ENCODE data around the gene CC2D1B. TPM values are rescaled to one million over a fixed set of nuclear protein-coding genes. Genes with fewer than 3 reads are reported as not detected.

Gene CC2D1B
- total and polyA plus RNA-seq, 2 donors (not counting 3 experiments of a cell fraction or from before 2014, with no cell fraction given): 16.9 to 32.6 TPM

DNA sequence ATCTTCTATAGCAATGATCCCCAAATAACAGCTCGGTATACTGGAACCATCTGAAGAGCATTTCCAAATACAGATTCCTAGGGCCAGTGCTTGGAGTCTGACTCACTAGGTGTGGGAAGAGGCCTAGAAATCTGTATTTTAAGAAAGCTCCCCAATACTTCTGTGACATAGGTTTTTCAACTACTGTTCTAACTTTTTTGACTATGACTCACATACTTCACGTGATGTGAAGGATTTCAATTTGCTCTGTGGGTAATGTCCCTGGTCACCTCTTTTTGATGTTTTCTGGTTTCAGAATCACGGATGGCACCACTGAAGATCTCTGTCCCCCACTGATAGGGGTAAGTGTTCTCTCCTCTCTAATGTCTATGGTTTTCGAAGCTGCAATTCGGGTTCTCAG lies 27.2 kb upstream of the CC2D1B start:
- Histone ChIP-seq H3K9ac (replicated peaks; ENCODE audit: extremely low read depth, insufficient read depth, low read length) (no peak overlapping the region), H4K20me1 (replicated peaks; ENCODE audit: control insufficient read depth, extremely low read depth, insufficient read depth, low read length) (no peaks in the 10 kb centered on the region), H3K4me1 (ENCODE audit: control insufficient read depth, extremely low read depth, insufficient read depth, low read length) (no peaks in the 10 kb centered on the region), H3K27ac (ENCODE audit: insufficient read depth, low read depth, low read length) (no peak overlapping the region), H3K36me3 (ENCODE audit: control insufficient read depth in 2 of 2, extremely low read depth in 1 of 2, insufficient read depth in 2 of 2, low read length in 2 of 2) (peaks cover 0 to 4% of the 10 kb centered on the region in 2 experiments), H3K9me3 (replicated peaks; ENCODE audit: control insufficient read depth, insufficient read depth, low read length) (no peaks in the 10 kb centered on the region), H3K27me3 (ENCODE audit: control insufficient read depth in 2 of 2, insufficient read depth in 2 of 2, low read length in 2 of 2) (no peaks in the 10 kb centered on the region), H2AFZ (ENCODE audit: low read depth, low read length) (no peak overlapping the region), H3K79me2 (ENCODE audit: control insufficient read depth, insufficient read depth, low read length) (no peaks in the 10 kb centered on the region), H3K4me2 (ENCODE audit: insufficient read depth, low read length) (no peak overlapping the region), H3K9me1 (replicated peaks; ENCODE audit: control insufficient read depth, extremely low read depth, insufficient read depth, low read length) (no peaks in the 10 kb centered on the region), H3K4me3 (replicated peaks in 1 of 3; ENCODE audit: insufficient read depth in 1 of 3, low read depth in 1 of 3, low read length in 3 of 3) (no peak overlapping the region)
- dilution Hi-C loops (cut with MboI; ENCODE audit: extremely low pct_ligation_motif_present, low sequenced_read_pairs) (no loop called here), intact Hi-C loops (cut with micrococcal nuclease) (no loop called here)
- BruUV-seq (replicated peaks): no TSS peak
- DNase-seq (ENCODE audit: low read depth, low spot score) (no peak), FAIRE-seq (no peak)
- TF ChIP-seq POLR2A (IDR thresholded peaks at IDR 0.05; ENCODE audit: low read depth, low read length) (no peak), JUN (IDR thresholded peaks at IDR 0.05; ENCODE audit: borderline replicate concordance, insufficient read depth, insufficient read length, low read depth) (no peak), POLR2AphosphoS5 (IDR thresholded peaks at IDR 0.05; ENCODE audit: insufficient read depth, low read depth, low read length) (no peak), MYC (IDR thresholded peaks at IDR 0.05; ENCODE audit: low read depth, low read length) (no peak), GATA2 (IDR thresholded peaks at IDR 0.05; ENCODE audit: insufficient read depth, insufficient read length, low read depth, low read length) (no peak), EZH2 (IDR thresholded peaks at IDR 0.05; ENCODE audit: borderline replicate concordance, low read depth, low read length, severe bottlenecking) (no peak), FOS (IDR thresholded peaks at IDR 0.05; ENCODE audit: borderline replicate concordance, insufficient read depth, low read length) (no peak)
- TF ChIP-seq, protein P1, sequence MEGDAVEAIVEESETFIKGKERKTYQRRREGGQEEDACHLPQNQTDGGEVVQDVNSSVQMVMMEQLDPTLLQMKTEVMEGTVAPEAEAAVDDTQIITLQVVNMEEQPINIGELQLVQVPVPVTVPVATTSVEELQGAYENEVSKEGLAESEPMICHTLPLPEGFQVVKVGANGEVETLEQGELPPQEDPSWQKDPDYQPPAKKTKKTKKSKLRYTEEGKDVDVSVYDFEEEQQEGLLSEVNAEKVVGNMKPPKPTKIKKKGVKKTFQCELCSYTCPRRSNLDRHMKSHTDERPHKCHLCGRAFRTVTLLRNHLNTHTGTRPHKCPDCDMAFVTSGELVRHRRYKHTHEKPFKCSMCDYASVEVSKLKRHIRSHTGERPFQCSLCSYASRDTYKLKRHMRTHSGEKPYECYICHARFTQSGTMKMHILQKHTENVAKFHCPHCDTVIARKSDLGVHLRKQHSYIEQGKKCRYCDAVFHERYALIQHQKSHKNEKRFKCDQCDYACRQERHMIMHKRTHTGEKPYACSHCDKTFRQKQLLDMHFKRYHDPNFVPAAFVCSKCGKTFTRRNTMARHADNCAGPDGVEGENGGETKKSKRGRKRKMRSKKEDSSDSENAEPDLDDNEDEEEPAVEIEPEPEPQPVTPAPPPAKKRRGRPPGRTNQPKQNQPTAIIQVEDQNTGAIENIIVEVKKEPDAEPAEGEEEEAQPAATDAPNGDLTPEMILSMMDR (IDR thresholded peaks at IDR 0.05; ENCODE audit: extremely low read depth in 1 of 2, insufficient read depth in 1 of 2, low read depth in 1 of 2, low read length in 2 of 2): no peak
- TF ChIP-seq, protein P2, sequence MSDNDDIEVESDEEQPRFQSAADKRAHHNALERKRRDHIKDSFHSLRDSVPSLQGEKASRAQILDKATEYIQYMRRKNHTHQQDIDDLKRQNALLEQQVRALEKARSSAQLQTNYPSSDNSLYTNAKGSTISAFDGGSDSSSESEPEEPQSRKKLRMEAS (IDR thresholded peaks at IDR 0.05; ENCODE audit: insufficient read depth, insufficient read length): no peak
- ChIA-PET POLR2A (no interaction called here), CTCF (interaction anchor here (1.9 kb wide), 1 partner anchor 293 kb away, joined by 4 read pairs; no protein-coding TSS in a partner anchor)

Measured in endothelial cell of umbilical vein (primary cell).